AG09309 (cell line): Measurements from ENCODE around the gene SLC39A10.
"Not testable (repeated sequence)": the region's sequence is repeated elsewhere in the genome, so short reads cannot be mapped to it uniquely, and the experiment has no call there.

Source experiments
- DNase-seq: peaks from one replicate; pipeline ENCODE4 v3.0.0-alpha.2; 2010; ENCODE audit warnings: low read depth
- H3K4me3 ChIP-seq: 2 replicates; pipeline ENCODE4 v1.5.1; 2011; ENCODE audit warnings: mild to moderate bottlenecking, low read depth, low read length, moderate library complexity; ENCODE audit not compliant: control insufficient read depth
- CTCF ChIP-seq: IDR thresholded peaks from 2 replicates; pipeline ENCODE4 v1.5.1; 2011; ENCODE audit warnings: mild to moderate bottlenecking, low read depth, low read length, inconsistent platforms; ENCODE audit not compliant: insufficient read depth, control insufficient read depth; ENCODE audit errors: missing control alignments

The SLC39A10 gene

GRCh38 chr2:195677884-195678283 is 20.9 kb downstream of the SLC39A10 start:
- TF ChIP-seq CTCF = no peak
- no peak overlapping the region for H3K4me3 ChIP-seq
- DNase-seq = no peak

GRCh38 chr2:195682077-195682476 is 25.1 kb downstream of the SLC39A10 start:
- no peak for DNase-seq
- H3K4me3 ChIP-seq = no peak overlapping the region
- TF ChIP-seq CTCF = no peak

GRCh38 chr2:195683174-195683573 is 26.1 kb downstream of the SLC39A10 start:
- no peak overlapping the region for H3K4me3 ChIP-seq
- DNase-seq = peak; percentile 13
- no peak for TF ChIP-seq CTCF

GRCh38 chr2:195686564-195686963 is 29.5 kb downstream of the SLC39A10 start:
- no peak overlapping the region for H3K4me3 ChIP-seq
- TF ChIP-seq CTCF = no peak
- DNase-seq = no peak

- no peak overlapping the region for H3K4me3 ChIP-seq
- TF ChIP-seq CTCF = no peak
- no peak for DNase-seq
These were observed 30.5 kb downstream of the SLC39A10 start for GRCh38 chr2:195687320-195688086.

GRCh38 chr2:195692531-195692930 is 35.5 kb downstream of the SLC39A10 start:
- H3K4me3 ChIP-seq, DNase-seq: not testable (repeated sequence)

GRCh38 chr2:195694553-195694952 is 37.5 kb downstream of the SLC39A10 start:
- no peak for TF ChIP-seq CTCF
- DNase-seq = no peak
- H3K4me3 ChIP-seq = no peak overlapping the region
